Fibroblast of the aortic adventitia (primary cell): ENCODE results near the gene RAE1. TPM values are rescaled to one million over a fixed set of nuclear protein-coding genes. Genes with fewer than 3 reads are reported as not detected.

Source experiments
- DNase-seq: peaks from one replicate; pipeline ENCODE4 v3.0.0-alpha.2; 2010; ENCODE audit warnings: low read depth
- H3K4me3 ChIP-seq: 2 replicates; pipeline ENCODE4 v1.5.1; 2011; ENCODE audit warnings: low read depth, mild to moderate bottlenecking, control low read depth, low read length, moderate library complexity
- total RNA-seq: library from RNA; depleted of rRNA; stranded (reverse); fragments of >200 nt; gene quantifications from 2 replicates; pipeline ENCODE4 v1.2.3, GENCODE V29; 2012; ENCODE audit warnings: low replicate concordance
- TF ChIP-seq, protein P1 (sequence below): IDR thresholded peaks from 2 replicates; pipeline ENCODE4 v1.5.1; 2011; ENCODE audit warnings: mild to moderate bottlenecking, low read length, control low read depth, inconsistent platforms; ENCODE audit not compliant: insufficient read depth

Gene RAE1
- total RNA-seq, 1 donor: 24.8 TPM

DNA sequence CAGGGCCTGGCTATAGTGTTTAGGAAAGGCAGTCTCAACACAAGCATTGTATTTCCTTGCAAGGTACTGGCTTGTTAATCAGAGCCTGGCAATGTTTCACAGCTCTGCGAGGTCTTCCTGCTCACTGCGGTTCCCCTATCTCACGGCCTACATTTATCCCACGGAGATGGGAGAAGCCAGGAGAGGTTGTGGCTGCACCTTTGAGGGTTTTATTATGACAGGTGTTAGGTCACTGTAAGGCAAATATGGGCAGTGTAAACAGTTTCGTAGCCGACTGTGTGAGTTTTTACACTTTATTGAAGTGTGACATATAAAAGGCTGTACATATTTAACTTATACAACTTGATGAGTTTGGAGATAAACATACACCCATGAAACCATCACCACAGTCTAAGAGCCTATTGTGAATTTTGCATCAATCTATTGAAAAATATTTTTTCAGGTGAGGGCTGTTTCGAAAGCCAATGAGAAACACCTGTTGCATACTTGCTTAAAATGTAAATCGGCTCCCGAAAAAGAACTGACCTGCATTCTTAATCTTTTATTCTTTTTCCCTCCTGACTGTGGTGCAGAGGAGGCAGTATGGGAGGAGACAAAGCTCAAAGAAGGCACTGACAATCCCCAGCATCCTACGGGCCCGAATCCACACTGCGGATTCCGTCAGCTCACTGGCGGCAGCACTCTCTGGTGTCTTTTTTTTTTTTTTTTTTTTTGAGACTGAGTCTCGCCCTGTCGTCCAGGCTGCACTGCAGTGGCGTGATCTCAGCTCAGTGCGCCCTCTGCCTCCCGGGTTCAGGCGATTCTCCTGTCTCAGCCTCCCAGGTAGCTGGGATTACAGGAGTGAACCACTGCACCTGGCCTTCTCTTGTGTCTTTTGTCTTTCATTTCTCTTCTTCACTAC lies 32.6 kb downstream of the RAE1 start:
- TF ChIP-seq, protein P1, sequence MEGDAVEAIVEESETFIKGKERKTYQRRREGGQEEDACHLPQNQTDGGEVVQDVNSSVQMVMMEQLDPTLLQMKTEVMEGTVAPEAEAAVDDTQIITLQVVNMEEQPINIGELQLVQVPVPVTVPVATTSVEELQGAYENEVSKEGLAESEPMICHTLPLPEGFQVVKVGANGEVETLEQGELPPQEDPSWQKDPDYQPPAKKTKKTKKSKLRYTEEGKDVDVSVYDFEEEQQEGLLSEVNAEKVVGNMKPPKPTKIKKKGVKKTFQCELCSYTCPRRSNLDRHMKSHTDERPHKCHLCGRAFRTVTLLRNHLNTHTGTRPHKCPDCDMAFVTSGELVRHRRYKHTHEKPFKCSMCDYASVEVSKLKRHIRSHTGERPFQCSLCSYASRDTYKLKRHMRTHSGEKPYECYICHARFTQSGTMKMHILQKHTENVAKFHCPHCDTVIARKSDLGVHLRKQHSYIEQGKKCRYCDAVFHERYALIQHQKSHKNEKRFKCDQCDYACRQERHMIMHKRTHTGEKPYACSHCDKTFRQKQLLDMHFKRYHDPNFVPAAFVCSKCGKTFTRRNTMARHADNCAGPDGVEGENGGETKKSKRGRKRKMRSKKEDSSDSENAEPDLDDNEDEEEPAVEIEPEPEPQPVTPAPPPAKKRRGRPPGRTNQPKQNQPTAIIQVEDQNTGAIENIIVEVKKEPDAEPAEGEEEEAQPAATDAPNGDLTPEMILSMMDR: no peak
- no peak for DNase-seq
- no peak overlapping the region for H3K4me3 ChIP-seq

DNA sequence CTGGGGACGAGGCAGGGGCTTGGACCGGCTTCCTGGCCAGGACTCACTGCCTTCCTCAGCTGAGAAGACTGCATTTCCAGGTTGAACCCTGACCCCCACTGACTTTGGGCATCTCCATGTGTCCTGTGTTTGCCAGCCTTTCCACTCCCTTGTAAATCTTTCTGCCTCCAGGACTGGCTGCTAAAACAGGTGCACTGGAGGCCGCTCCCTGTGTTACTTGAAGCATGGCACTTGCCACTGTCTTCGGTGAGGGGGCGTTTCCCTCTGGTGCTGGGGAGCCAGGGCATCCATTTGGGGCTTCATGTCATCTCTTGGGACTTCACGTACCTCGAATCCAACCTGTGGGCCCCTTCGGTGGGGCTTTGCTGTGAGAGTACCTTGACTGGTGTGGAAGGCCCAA lies 33.4 kb downstream of the RAE1 start:
- TF ChIP-seq, protein P1: no peak
- DNase-seq: no peak
- H3K4me3 ChIP-seq: no peak overlapping the region

DNA sequence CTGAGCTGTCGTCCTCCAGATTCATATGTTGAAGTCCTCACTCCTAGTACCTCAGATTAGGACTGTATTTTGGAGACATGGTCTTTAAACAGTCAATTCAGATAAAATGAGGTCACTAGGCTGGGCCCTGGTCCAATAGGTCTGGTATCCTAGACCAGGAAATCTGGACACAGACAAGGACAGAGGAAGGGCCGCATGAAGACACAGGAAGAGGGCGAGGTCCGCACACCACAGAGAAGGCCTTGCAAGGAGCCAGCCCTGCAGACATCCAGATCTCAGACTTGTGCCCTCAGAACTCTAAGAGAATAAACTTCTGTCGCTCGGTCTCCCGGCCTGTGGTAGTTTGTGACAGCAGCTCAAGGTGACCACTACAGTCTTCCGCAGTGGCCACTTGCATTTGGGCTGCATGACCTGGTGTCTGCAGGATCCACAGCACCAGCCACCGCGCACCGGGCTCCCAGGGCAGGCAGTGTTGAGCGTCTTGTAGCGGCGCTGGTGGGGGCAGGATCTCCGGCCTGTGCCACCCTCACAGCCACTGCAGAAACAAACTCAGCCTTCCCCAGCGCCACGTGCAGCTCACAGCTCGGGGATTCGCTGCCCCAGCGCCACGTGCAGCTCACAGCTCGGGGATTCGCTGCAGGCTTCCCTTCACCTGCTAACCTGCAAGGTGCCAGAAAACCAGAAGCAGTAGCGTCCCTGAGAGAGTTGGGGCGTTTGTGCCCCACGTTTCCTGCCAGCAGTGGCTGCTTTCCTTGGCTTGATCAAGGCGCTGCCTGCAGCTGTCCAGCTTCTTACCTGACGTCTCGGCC lies 34.1 kb downstream of the RAE1 start:
- H3K4me3 ChIP-seq: no peak overlapping the region
- no peak for DNase-seq
- TF ChIP-seq, protein P1: no peak

DNA sequence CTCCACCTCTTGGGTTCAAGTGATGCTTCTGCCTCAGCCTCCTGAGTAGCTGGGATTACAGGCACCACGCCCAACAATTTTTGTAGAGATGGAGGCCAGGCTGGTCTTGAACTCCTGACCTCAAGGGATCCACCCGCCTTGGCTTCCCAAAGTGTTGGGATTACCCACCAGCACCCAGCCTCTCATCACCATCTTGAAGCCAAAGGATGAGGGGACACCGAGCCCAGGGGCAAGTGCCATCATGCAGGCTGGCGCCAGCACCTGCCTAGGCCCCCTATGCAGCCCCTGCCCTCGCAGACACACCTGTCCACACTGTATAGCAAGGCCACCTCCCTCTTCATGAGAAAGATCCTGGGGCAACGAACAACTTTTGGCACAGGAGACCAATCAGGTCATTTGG lies 34.9 kb downstream of the RAE1 start:
- TF ChIP-seq, protein P1: no peak
- DNase-seq: no peak

DNA sequence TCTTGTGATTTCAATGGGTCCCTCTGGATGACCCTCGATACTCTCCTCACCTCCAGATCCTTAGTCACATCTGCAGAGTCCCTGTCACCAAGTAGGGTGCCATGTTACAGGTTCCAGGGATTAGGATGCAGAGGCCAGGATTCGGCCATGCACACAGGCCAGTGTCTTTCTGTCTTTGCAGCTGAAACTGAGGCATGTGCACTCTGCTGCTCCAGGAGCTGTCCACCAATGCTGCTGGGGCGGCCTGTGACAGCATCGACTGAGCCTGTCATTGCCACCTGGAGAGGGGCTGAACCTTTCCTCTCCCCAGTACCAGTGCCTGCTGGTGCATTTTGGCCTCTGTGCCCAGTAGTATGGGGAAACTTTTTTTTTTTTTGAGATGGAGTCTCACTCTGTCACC lies 35.7 kb downstream of the RAE1 start:
- no peak overlapping the region for H3K4me3 ChIP-seq
- TF ChIP-seq, protein P1: no peak
- DNase-seq: no peak

More for the DNA sequence above, 34.9 kb downstream of the RAE1 start:
- no peak overlapping the region for H3K4me3 ChIP-seq

DNA sequence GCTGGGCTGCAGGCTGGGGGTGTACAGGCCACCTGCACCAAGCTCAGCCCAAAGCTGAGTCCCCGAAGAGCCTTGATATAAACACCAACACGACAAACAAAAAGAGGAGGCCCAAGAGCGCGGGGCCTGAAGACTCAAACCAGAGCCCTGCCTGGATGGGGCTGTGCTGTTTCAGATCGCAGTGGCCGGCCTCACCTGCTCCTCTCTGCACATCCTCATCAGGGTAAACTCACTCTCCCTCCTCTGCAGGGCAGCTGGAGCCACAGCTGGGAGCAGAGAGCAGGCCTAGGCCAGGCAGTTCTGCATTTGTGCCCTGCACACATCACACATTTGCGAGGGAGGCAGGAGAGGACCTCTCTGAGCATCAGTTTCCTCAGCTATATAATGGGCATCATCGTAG lies 36.4 kb downstream of the RAE1 start:
- no peak for DNase-seq
- no peak overlapping the region for H3K4me3 ChIP-seq
- TF ChIP-seq, protein P1: no peak
